ENCODE results near the gene ATG10. TPM values are rescaled to one million over a fixed set of nuclear protein-coding genes. Genes with fewer than 3 reads are reported as not detected.

The ATG10 gene
- total RNA-seq, result 9.8 and 11.6 TPM in 2 replicates
- total RNA-seq (2013), result 9.3 TPM
- polyA plus RNA-seq, result 1.6 and 1.7 TPM in 2 replicates
- 9.1 and 9.7 TPM in 2 replicates for polyA minus RNA-seq

- Histone ChIP-seq H3K4me3 (ENCODE audit: control extremely low read depth in 1 of 5, extremely low read depth in 1 of 5, insufficient read depth in 1 of 5, low read depth in 2 of 5, low read length in 4 of 5) (peak within 1 kb of the TSS; percentile 70 to 99 (median 80)), H3K27ac (ENCODE audit: low read length in 2 of 2) (peak within 1 kb of the TSS; percentile 94 to 95), H2AFZ (ENCODE audit: insufficient read depth, low read depth, low read length, poor library complexity, severe bottlenecking) (peak within 1 kb of the TSS; percentile 90), H4K20me1 (ENCODE audit: control insufficient read depth, insufficient read depth, low read length, poor library complexity, severe bottlenecking) (no peaks in the 10 kb centered on the region), H3K36me3 (replicated peaks in 1 of 2; ENCODE audit: control extremely low read depth in 1 of 2, control insufficient read depth in 1 of 2, extremely low read depth in 1 of 2, insufficient read depth in 2 of 2, low read length in 1 of 2) (peaks cover 0 to 4% of the 10 kb centered on the region in 2 experiments), H3K9me3 (ENCODE audit: control extremely low read depth in 1 of 3, control insufficient read depth in 2 of 3, insufficient read depth in 1 of 3, low read length in 2 of 3) (no peaks in the 10 kb centered on the region), H3K9ac (ENCODE audit: low read length) (peak within 1 kb of the TSS; percentile 97), H3K4me2 (replicated peaks; ENCODE audit: low read depth, low read length, poor library complexity, severe bottlenecking) (peak within 1 kb of the TSS; percentile 82), H3K4me1 (ENCODE audit: control insufficient read depth in 2 of 2, insufficient read depth in 2 of 2, low read length in 2 of 2) (peaks cover 4 to 7% of the 10 kb centered on the region in 2 donors), H3K27me3 (replicated peaks in 1 of 4; ENCODE audit: control extremely low read depth in 1 of 4, control insufficient read depth in 3 of 4, insufficient read depth in 4 of 4, low read length in 3 of 4) (no peaks in the 10 kb centered on the region), H3K79me2 (ENCODE audit: control insufficient read depth, insufficient read depth, low read length) (no peaks in the 10 kb centered on the region)
- peaks cover 12% of the 10 kb centered on the region for H3K4me1 Mint-ChIP-seq
- intact Hi-C loops (cut with micrococcal nuclease), result loop anchor here (1.0 to 10.0 kb wide), 8 partner anchors 121 to 671 kb away; partner anchors contain the start of genes RPS23, SSBP2 and ZCCHC9
- H3K9me3 Mint-ChIP-seq (ENCODE audit: insufficient read depth), result no peaks in the 10 kb centered on the region
- ATAC-seq (ENCODE audit: low read depth), result peak; percentile 91
- H3K4me3 Mint-ChIP-seq, result peak within 1 kb of the TSS; percentile 90
- TF ChIP-seq EZH2 (IDR thresholded peaks at IDR 0.05; ENCODE audit: borderline replicate concordance, insufficient read depth, low read depth, low read length, poor library complexity, severe bottlenecking) (no peak), CTCF (IDR thresholded peaks at IDR 0.05) (no peak)
- peak within 1 kb of the TSS; percentile 92 for H3K27ac Mint-ChIP-seq
- POLR2A ChIA-PET, result interaction anchor here (0.6 to 2.2 kb wide), 3 partner anchors 120 to 1716 kb away, joined by 3 to 10 read pairs (median 8); partner anchors contain the start of genes SERINC5 and SSBP2
- WGBS (ENCODE audit: insufficient coverage), result under 1% methylated on average over 63 of the region's 77 CpGs
- CTCF ChIA-PET, result interaction anchor here (1.0 kb wide), 1 partner anchor 221 kb away, joined by 3 read pairs; the partner anchor contains the start of gene SSBP2
- peak; percentile 94 for DNase-seq
- H3K27me3 Mint-ChIP-seq, result no peaks in the 10 kb centered on the region
These were observed at the start of gene ATG10 for GRCh38 chr5:81971712-81972491. Gene ATG10, plus strand, starts transcription at chr5:81972023. Its CDS starts 15,548 bp downstream, at chr5:81987571.

GRCh38 chr5:81922854-81923279, 49.0 kb upstream of the ATG10 start:
- no CpG with 5 or more reads among the region's 4 CpGs for WGBS (ENCODE audit: insufficient coverage)
- Histone ChIP-seq H3K4me2 (replicated peaks; ENCODE audit: low read depth, low read length, poor library complexity, severe bottlenecking) (no peak overlapping the region), H3K27me3 (replicated peaks in 1 of 4; ENCODE audit: control extremely low read depth in 1 of 4, control insufficient read depth in 3 of 4, insufficient read depth in 4 of 4, low read length in 3 of 4) (peaks cover 0 to 4% (median 2%) of the 10 kb centered on the region in 4 experiments), H3K4me1 (ENCODE audit: control insufficient read depth in 2 of 2, insufficient read depth in 2 of 2, low read length in 2 of 2) (no peaks in the 10 kb centered on the region), H3K9ac (ENCODE audit: low read length) (no peak overlapping the region), H3K9me3 (ENCODE audit: control extremely low read depth in 1 of 3, control insufficient read depth in 2 of 3, insufficient read depth in 1 of 3, low read length in 2 of 3) (peaks cover 0 to 6% (median 0%) of the 10 kb centered on the region in 3 donors), H3K79me2 (ENCODE audit: control insufficient read depth, insufficient read depth, low read length) (no peaks in the 10 kb centered on the region), H4K20me1 (ENCODE audit: control insufficient read depth, insufficient read depth, low read length, poor library complexity, severe bottlenecking) (no peaks in the 10 kb centered on the region), H3K36me3 (replicated peaks in 1 of 2; ENCODE audit: control extremely low read depth in 1 of 2, control insufficient read depth in 1 of 2, extremely low read depth in 1 of 2, insufficient read depth in 2 of 2, low read length in 1 of 2) (no peaks in the 10 kb centered on the region), H3K4me3 (ENCODE audit: control extremely low read depth in 1 of 5, extremely low read depth in 1 of 5, insufficient read depth in 1 of 5, low read depth in 2 of 5, low read length in 4 of 5) (no peak overlapping the region), H2AFZ (ENCODE audit: insufficient read depth, low read depth, low read length, poor library complexity, severe bottlenecking) (no peak overlapping the region), H3K27ac (ENCODE audit: low read length in 2 of 2) (no peak overlapping the region)
- H3K27ac Mint-ChIP-seq, result no peak overlapping the region
- no peak overlapping the region for H3K4me3 Mint-ChIP-seq
- no peak for TF ChIP-seq CTCF (IDR thresholded peaks at IDR 0.05)
- TF ChIP-seq EZH2 (IDR thresholded peaks at IDR 0.05; ENCODE audit: borderline replicate concordance, insufficient read depth, low read depth, low read length, poor library complexity, severe bottlenecking), result no peak
- ATAC-seq (ENCODE audit: low read depth) (no peak), DNase-seq (no peak)
- no peaks in the 10 kb centered on the region for H3K9me3 Mint-ChIP-seq (ENCODE audit: insufficient read depth)
- CTCF ChIA-PET, result no interaction called here
- H3K4me1 Mint-ChIP-seq, result no peaks in the 10 kb centered on the region
- peaks cover 30% of the 10 kb centered on the region for H3K27me3 Mint-ChIP-seq
- POLR2A ChIA-PET, result no interaction called here
- intact Hi-C loops (cut with micrococcal nuclease), result no loop called here
